Stimulated activated naive CD4-positive, alpha-beta T cell (primary cell): Measurements from ENCODE around the gene TIMM13.
"Not testable (repeated sequence)": the region's sequence is repeated elsewhere in the genome, so short reads cannot be mapped to it uniquely, and the experiment has no call there.

ENCODE experiments used
- DNase-seq, 6 experiments: peaks; one replicate each; lab custom pipeline; 2025; lab: John Stamatoyannopoulos, UW

TIMM13 gene

DNA sequence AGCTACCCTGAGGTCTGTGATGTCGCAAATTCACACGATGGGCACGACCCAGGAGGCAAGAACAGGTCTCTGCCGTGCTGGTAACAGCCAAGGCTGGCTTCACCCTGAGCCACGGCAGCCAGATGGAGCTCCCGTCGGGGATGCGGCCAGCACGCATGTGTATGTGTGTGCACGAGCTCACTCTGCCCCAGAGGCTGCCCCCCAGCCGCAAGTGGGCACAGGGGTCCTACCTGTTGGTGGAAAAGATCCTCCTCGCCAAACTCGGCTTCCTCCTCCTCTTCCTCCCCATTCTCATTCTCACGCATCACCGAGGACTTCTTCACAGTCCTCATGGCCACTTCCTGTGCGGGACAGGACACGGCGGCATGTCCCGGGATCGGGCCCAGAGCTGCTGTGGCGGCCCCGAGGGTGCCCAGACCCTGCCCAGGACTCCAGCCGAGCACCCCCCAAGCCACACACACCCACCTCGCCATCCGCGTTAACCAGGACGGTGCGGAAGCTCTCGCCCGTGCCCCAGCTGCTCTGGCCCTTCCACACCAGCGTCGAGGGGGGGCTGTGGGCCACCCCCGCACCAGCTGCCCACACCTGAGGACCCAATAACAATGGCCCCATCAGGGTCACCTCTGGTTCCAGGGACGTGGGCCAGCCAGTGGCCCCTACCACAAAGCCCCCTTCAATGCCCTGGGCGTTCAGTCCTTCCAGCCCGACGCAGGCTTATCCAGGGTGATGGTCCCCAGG lies 4.1 kb upstream of the TIMM13 start:
- DNase-seq: no peak

DNA sequence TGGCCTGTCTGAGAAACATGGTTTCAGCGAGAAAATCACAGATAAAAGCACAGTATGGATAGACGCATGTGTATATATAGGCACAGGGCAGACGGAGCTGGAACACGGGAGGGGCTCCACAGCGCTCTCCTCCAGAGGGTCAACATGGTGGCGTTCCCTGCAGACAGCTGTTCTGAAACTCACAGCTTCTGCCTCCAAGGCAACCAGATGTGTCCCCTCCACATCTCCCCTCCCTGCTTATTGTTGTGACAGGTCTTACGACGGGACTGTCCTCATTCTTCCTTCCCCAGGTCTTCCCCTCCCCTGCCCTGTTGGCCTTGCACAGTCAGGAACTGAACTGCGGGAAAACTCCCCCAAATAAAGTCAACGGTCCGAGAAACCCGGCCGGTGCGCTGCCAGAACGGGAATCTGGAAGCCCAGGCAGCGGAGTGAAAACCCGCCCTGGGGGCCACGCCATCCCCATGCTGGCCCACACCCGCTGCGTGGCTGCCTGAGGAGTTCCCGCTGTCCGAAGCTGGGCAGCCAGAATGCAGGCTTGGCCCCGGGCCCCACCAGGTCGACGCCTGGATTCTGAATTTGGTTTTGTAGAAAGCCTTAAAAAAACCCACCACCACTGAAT lies 2.6 kb upstream of the TIMM13 start:
- DNase-seq: no peak

DNA sequence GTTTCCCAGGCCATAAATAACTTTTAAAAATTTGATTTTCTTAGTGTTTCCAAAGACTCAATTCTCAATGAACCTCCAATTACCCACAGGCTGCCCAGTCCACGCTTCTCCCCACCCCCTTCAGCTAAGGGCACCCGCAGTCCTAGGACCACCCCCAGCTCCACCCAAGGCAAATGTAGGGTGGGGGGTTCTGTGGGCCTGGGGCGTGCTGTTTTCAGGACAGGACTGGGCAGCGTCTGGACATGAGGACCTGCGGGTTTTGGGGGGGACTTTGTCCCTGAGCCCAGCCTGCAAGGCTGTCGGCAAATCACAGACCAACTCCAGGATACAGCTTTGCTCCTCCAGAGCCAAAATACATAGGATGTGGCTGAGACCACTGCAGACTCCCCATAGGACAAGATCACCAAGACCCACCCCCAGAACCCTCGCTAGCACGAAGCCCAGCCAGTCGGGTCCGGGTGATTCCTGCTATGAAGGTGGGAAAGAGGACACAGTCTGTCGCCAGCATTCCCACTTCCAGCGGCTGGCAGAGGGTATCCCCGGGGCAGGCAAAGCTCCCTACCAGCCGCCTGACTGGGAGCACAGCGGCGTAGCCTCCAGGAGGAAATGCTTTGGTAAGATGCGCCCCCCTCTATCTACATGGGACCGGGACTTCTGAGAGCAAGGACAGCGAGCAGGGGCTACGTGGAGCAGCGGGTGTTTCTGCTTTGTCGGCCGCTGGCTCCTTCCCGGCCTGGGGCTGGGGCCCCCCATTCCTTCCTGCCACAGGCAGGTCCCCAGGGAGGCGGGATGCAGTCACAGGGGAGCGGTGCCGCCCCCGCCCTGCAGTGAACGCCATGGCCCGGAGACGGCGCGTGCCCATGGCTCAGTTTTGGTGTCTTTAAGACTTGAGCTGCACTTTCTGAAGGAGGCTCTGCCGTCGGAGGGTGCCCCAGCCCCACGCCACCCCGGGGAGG lies 1.6 kb upstream of the TIMM13 start:
- DNase-seq: no peak

DNA sequence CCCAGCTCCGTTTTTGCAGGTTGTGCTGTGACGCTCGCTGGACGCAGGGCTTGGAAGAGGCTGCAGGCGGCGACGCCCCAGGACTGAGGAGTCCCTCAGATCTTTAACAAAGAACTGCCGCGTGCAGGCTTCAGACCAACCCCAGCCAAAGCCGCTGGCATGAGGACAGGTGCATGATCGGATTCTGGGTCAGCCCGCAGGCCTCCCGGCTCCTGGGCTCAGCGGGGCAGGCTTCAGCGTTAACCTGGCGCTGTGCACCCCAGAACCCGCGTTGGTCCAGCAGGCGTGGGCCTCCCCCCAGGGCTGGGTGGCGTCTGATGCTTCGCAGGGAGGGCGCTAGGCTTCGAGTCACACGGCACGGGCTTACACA lies 920 bp upstream of the TIMM13 start:
- DNase-seq: no peak

DNA sequence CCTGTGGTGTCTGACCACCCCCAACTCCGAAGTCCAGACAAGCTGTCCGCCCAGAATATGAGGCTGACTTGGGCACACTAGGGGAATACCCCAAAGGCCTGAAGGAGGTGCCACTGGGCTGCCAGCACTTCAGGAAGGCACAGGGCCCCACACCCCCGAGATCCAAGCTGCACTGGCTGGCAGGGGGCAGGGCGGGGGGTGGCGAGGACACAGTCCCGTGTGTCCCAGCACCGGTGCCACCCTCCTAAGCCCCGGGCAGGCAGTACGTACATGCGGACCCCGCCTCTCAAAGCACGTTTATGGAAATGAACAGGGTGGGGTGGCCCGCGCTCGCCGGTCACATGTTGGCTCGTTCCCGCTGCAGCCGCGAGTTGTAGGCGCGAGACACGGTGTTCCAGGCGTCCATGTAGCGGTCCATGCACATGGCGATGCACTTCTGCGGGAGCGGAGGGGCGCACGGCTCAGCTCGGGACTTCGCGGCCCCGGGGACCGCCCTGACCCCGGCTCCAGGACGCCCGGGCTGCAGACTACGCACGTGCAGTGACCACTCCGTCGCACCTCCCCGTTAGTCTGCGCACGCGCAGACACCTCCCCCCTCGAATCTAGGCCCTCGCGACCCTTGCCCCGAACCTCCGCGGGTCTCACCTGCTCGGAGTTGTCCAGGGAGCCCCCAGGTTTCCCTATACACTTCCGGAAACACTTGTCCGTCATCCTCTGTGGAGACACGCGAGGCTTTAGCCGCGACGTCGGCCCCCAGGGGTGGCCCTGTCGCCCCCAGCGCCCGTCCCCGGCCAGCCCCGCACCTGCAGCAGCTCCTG lies 566 bp downstream of the TIMM13 start:
- peak in 3 of 6 experiments; percentile 14 to 46 (median 37) for DNase-seq

DNA sequence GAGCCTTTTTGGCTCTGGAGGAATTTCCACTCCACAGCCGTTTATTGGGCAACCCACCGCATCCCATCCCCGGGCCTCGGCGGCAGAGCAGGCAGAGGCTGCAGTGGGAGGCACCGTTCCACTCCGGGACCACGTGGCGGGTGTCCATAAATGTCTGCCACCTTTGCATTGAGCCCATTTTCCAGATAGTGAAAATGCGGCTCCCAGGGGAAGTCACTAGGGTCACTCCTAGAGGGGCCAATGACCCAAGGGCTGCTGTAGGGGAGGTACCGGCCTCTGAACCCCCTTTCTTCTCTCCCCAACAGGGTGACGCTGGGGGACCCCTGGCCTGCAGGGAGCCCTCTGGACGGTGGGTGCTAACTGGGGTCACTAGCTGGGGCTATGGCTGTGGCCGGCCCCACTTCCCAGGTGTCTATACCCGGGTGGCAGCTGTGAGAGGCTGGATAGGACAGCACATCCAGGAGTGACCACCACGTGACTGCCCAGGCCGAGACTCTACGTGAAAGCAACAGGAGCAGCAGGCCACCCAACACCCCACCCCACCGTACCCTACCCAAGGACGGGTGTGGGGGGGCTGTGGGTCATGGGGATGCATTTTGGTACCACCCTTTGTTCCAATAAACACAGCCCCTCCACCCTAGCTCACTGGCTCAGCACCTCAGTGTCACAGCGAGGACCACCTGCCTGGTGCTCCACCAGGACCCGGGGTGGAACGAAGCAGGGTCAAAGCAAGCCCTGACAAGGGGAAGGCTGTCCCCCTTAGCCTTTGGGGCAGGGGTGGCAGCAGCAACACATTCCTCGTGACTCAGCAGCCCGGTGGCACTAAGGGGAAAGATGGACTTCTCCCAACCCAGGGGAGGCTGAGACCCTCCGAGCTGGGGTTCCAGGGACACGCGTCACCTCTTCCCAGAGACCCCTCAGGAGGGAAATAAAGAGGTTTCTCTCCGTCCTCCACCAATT lies 1.5 kb downstream of the TIMM13 start:
- no peak for DNase-seq

DNA sequence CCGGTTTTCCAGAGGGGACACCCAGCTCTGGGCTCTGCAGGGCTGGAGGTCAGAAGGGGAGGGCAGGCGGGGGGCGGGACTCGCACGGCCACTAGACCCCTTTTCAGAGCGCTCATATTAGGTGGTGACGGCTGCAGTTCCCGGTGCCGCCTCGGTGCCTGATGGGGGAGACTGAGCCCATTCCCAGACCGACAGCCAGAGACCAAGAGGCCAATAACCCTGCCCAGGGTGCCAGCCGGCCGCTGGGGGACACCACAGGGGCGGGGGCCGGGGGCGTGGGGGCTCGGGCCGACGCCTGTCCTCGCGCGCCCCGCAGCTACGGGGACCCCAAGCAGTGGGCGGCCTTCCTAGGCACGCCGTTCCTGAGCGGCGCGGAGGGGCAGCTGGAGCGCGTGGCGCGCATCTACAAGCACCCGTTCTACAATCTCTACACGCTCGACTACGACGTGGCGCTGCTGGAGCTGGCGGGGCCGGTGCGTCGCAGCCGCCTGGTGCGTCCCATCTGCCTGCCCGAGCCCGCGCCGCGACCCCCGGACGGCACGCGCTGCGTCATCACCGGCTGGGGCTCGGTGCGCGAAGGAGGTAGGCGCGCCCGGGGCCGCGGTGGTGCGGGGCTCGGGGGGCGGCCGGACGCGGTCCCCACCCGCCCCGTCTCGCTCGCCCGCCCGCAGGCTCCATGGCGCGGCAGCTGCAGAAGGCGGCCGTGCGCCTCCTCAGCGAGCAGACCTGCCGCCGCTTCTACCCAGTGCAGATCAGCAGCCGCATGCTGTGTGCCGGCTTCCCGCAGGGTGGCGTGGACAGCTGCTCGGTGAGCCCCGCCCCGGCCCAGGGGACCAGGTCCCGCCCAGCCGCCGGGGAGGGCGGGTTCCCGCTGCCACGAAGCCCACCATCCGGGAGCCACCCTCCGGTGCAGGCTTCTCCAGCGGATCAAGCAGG lies 2.4 kb downstream of the TIMM13 start:
- no peak for DNase-seq

DNA sequence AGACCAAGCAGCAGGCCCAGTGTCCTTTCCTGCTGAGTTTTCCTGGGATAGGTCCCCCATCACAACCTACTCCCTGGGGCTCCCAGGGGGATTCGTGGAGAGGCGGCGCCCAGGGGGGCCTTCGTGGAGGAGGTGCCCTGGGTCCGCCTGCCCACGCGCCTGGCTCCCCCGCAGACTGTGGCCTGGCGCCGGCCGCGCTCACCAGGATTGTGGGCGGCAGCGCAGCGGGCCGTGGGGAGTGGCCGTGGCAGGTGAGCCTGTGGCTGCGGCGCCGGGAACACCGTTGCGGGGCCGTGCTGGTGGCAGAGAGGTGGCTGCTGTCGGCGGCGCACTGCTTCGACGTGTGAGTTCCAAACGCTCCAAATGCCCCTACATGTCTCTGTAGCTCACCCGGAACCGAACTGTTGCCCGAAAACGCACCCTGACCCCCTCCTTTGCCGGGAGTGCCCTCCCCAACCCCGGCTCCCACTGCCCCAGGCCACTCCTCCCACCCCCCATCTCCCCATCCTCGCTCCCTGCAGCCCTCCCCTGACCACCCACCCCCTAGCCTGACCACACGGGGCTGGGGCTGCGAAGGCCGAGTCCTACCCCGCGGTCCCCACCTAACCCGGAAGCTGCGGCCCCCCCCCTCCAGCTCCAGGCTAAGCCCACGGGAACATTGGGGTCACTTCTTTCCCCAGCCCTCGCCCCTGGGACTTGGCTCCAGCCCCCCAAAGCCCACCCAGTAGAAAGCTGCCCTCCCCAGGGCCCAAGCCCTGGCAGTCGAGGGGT lies 3.3 kb downstream of the TIMM13 start:
- no peak for DNase-seq

DNA sequence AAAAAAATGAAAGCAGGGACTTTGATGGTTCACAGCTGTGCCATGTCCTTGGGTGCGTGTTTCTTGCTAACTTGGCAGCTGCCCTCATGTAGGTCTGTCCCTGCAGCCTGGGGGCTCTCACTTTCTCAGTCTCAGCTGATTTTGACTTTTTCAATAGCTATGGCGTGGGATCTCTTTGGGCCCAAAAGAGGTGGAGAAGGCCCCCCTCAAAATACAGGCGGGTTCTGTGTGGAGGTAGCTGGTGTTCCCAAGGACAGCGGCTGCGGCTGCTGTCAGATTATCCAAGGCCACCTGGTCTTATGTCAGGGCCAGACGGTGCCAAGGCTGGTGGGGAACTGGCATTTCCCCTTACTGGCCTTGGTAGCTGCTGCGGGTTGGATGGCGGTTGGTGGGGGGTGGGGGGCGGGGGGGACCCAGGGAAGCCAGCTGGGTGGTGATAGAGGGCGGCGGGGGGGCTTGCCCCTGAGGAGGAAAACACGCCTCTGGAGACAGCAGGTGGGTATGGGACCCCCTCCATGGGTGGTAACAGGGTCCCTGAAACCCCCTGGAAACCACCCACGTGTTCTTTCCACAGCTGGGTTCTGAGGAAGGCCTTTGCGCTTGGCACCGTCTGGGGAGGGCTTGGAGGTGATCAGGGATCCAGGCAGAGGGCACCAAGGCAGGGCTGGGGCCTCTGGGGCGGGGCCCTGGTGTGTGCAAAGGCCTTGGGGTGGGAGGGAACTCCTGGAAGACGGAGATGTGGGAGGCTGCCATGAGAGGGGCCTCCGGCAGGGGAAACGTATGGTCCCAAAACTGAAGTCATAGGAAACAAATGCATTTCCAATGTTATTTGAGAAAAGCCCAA lies 4.1 kb downstream of the TIMM13 start:
- no peak for DNase-seq

DNA sequence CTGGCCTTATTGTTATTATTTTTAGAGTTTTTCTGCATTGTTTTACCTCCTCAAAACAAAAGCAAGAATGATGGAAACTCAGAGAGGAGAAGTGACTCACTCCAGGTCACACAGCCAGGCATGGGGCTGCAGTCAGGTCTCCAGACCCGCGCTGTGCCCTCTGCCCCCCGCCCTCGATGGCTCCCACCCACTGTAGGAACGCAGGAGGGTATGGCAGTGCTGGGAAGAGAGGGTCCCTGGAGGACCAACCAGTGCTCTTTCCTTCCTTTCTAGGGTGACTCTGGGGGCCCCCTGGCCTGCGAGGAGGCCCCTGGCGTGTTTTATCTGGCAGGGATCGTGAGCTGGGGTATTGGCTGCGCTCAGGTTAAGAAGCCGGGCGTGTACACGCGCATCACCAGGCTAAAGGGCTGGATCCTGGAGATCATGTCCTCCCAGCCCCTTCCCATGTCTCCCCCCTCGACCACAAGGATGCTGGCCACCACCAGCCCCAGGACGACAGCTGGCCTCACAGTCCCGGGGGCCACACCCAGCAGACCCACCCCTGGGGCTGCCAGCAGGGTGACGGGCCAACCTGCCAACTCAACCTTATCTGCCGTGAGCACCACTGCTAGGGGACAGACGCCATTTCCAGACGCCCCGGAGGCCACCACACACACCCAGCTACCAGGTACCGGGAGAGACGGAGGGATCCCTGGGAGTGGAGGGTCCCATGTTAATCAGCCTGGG lies 5.6 kb downstream of the TIMM13 start:
- DNase-seq: no peak

DNA sequence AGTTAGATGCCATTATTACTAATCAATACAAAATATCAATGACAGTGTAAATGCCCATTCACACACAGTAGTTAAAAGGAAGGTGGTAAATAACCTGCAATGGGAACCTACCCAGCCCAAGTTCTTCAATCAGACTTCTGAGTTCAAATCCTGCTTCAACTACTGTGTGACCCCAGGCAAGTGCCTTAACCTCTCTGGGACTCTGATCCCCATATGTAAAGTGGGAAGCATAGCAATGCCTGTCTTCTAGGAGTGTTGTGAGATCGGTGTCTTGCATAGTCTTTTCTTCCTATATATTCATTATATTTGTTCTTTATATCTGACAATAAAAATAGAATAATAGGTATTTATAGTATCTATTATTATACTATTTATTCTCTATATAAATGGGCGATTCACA lies 6.9 kb downstream of the TIMM13 start:
- DNase-seq: no peak

DNA sequence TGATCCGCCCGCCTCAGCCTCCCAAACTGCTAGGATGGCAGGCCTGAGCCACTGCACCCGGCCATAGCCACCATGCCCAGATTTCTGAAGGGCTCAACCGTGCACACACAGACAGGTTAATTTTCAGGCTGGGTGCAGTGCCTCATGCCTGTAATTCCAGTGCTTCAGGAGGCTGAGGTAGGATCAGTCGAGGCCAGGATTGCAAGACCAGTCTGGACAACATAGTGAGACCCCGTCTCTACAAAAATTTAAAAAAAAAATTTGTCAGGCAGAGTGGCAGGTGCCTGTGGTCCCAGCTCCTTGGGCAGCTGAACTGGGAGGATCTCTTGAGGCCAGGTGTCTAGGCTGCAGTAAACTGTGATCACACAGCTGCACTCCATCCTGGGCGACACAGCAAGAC lies 7.6 kb downstream of the TIMM13 start:
- no peak for DNase-seq

DNA sequence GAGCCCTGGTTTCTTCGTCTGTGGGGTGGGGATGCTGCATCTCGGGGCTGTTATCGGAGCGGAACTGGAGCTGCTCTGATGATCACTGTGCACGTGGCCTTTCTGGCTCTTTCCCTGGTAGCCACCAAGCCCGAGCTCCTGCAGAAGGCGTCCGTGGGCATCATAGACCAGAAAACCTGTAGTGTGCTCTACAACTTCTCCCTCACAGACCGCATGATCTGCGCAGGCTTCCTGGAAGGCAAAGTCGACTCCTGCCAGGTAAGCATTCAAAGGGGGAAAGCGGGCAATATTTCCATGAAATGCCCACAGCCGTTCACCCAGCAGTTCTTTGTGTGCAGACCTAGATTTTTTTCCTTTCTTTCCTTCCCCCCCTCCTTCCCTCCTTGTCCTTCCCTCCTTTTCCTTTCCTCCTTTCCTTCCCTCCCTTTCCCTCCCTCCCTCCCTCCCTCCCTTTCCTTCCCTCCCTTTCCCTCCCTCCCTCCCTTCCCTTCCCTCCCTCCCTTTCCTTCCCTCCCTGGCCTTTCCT lies 9.4 kb downstream of the TIMM13 start:
- no peak for DNase-seq

DNA sequence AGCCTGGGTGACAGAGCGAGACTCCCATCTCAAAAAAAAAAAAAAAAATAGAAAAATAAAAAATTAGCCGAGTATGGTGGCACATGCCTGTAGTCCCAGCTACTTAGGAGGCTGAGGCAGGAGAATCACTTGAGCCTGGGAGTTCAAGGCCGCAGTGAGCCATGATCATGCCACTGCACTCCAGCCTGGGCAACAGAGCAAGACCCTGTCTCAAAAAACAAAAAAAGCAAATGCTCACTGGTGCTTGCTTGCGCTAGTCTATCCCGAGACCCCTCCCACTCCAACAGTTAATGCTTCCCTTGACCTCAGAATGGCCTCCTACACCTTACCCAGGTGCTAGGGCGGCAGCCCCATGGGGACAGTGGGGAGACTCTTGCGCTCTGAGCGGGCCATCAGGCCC lies 9.9 kb downstream of the TIMM13 start:
- not testable (repeated sequence) for DNase-seq

DNA sequence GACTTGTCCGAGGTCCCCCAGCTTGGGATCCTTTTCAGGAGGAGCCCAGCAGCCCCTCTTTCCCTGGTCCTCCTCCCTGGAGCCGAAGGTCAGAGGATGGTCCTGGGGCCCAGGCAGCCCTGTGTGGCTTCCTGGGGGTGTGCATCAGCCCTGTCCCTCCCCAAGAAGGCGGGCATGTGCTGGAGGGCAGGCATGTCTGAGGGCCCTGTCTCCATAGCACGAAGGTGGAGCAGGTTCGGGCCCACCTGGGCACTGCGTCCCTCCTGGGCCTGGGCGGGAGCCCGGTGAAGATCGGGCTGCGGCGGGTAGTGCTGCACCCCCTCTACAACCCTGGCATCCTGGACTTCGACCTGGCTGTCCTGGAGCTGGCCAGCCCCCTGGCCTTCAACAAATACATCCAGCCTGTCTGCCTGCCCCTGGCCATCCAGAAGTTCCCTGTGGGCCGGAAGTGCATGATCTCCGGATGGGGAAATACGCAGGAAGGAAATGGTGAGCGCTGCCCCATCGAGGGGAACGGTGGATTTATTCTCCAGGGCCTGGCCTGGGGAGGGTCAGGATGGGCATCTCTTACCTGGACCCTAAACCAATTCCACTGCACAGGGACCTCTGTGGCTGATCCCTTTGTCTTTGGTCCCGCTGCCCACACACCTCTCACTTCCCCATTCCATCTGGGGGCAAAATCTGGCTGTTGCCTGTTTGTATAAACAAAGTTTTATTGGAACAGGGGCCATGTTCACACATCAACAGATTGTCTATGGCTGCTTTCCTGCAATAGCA lies 10.9 kb downstream of the TIMM13 start:
- no peak for DNase-seq

DNA sequence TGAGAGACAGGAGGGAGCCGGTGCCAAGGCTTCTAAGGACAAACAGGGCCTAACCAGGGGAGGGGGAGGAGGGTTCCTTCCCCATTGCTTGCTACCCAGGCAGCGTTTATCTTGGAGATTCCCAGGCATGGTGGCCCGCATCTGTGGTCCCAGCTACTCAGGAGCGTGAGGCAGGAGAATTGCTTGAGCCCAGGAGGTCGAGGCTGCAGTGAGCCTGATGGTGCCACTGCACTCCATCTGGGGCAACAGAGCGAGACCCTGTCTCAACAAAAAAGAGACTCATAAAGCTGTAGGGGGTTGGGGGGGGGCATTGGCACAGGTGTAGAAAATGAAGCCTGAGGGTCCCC lies 11.4 kb downstream of the TIMM13 start:
- no peak for DNase-seq
